ENCODE results near the gene TP53TG5. TPM values are rescaled to one million over a fixed set of nuclear protein-coding genes. Genes with fewer than 3 reads are reported as not detected.

The TP53TG5 gene
- total RNA-seq, 2 donors from 2014 or later, result 2.0 to 2.4 TPM

- H3K27ac Mint-ChIP-seq, result no peak overlapping the region
- H3K9ac ChIP-seq (ENCODE audit: extremely low read depth, low read length, poor library complexity, severe bottlenecking), result no peak overlapping the region
- peaks cover 4% of the 10 kb centered on the region for H3K4me1 Mint-ChIP-seq
- no peaks in the 10 kb centered on the region for H3K4me1 ChIP-seq (ENCODE audit: control insufficient read depth, insufficient read depth, low read length)
- H3K27me3 ChIP-seq (ENCODE audit: control insufficient read depth, insufficient read depth, low read length, poor library complexity, severe bottlenecking), result no peaks in the 10 kb centered on the region
- peaks cover 62% of the 10 kb centered on the region for H3K36me3 ChIP-seq (ENCODE audit: control insufficient read depth, insufficient read depth, low read length)
- H3K36me3 Mint-ChIP-seq (ENCODE audit: low read depth), result peaks cover 46% of the 10 kb centered on the region
- no peak for TF ChIP-seq CTCF (conservative IDR thresholded peaks at IDR 0.05)
- no peaks in the 10 kb centered on the region for H3K27me3 Mint-ChIP-seq (ENCODE audit: insufficient read depth)
- H3K9me3 Mint-ChIP-seq, result no peaks in the 10 kb centered on the region
- no peaks in the 10 kb centered on the region for H3K9me3 ChIP-seq (ENCODE audit: control insufficient read depth, low read length)
- no peak for DNase-seq
- H3K27ac ChIP-seq (ENCODE audit: low read depth, low read length), result no peak overlapping the region
- no peak overlapping the region for H3K4me3 ChIP-seq (ENCODE audit: low read length)
- 91 to 95% methylated on average over 11 to 17 of the region's 17 CpGs for WGBS, 2 experiments (ENCODE audit: insufficient coverage in 1 of 2, insufficient read length in 1 of 2)
- H3K4me3 Mint-ChIP-seq, result no peak overlapping the region
Observed at GRCh38 chr20:45419188-45420091, 41.3 kb upstream of the TP53TG5 start.

GRCh38 chr20:45416917-45417316, 38.8 kb upstream of the TP53TG5 start:
- peaks cover 4% of the 10 kb centered on the region for H3K4me1 Mint-ChIP-seq
- no peaks in the 10 kb centered on the region for H3K9me3 Mint-ChIP-seq
- TF ChIP-seq CTCF (conservative IDR thresholded peaks at IDR 0.05), result no peak
- Histone ChIP-seq H3K4me1 (ENCODE audit: control insufficient read depth, insufficient read depth, low read length) (no peaks in the 10 kb centered on the region), H3K9ac (ENCODE audit: extremely low read depth, low read length, poor library complexity, severe bottlenecking) (no peak overlapping the region), H3K4me3 (ENCODE audit: low read length) (peak overlapping the region; percentile 89), H3K36me3 (ENCODE audit: control insufficient read depth, insufficient read depth, low read length) (peaks cover 40% of the 10 kb centered on the region), H3K27ac (ENCODE audit: low read depth, low read length) (no peak overlapping the region), H3K27me3 (ENCODE audit: control insufficient read depth, insufficient read depth, low read length, poor library complexity, severe bottlenecking) (no peaks in the 10 kb centered on the region), H3K9me3 (ENCODE audit: control insufficient read depth, low read length) (no peaks in the 10 kb centered on the region)
- no peak for DNase-seq
- no peak overlapping the region for H3K27ac Mint-ChIP-seq
- peak overlapping the region; percentile 93 for H3K4me3 Mint-ChIP-seq
- peaks cover 30% of the 10 kb centered on the region for H3K36me3 Mint-ChIP-seq (ENCODE audit: low read depth)
- H3K27me3 Mint-ChIP-seq (ENCODE audit: insufficient read depth), result peaks cover 9% of the 10 kb centered on the region
- 85 to 100% methylated on average over 1 to 2 of the region's 2 CpGs for WGBS, 2 experiments (ENCODE audit: insufficient coverage in 1 of 2, insufficient read length in 1 of 2)

- Mint-ChIP-seq H3K4me3 (peak within 1 kb of the TSS; percentile 93), H3K9me3 (no peaks in the 10 kb centered on the region), H3K36me3 (ENCODE audit: low read depth) (peaks cover 33% of the 10 kb centered on the region), H3K27me3 (ENCODE audit: insufficient read depth) (peaks cover 9% of the 10 kb centered on the region), H3K27ac (peak within 1 kb of the TSS; percentile 92), H3K4me1 (peaks cover 6% of the 10 kb centered on the region)
- Histone ChIP-seq H3K4me1 (ENCODE audit: control insufficient read depth, insufficient read depth, low read length) (no peaks in the 10 kb centered on the region), H3K27ac (ENCODE audit: low read depth, low read length) (no peak within 1 kb of the TSS), H3K36me3 (ENCODE audit: control insufficient read depth, insufficient read depth, low read length) (peaks cover 36% of the 10 kb centered on the region), H3K4me3 (ENCODE audit: low read length) (peak within 1 kb of the TSS; percentile 89), H3K27me3 (ENCODE audit: control insufficient read depth, insufficient read depth, low read length, poor library complexity, severe bottlenecking) (no peaks in the 10 kb centered on the region), H3K9me3 (ENCODE audit: control insufficient read depth, low read length) (no peaks in the 10 kb centered on the region), H3K9ac (ENCODE audit: extremely low read depth, low read length, poor library complexity, severe bottlenecking) (peak within 1 kb of the TSS; percentile 73)
- WGBS, 2 experiments (ENCODE audit: insufficient coverage in 1 of 2, insufficient read length in 1 of 2), result 1 to 2% methylated on average over 25 to 52 of the region's 52 CpGs
- peak; percentile 93 for DNase-seq
- TF ChIP-seq CTCF (conservative IDR thresholded peaks at IDR 0.05), result no peak
Observed at GRCh38 chr20:45415822-45416637, 37.9 kb upstream of the TP53TG5 start, which contains the start of gene PIGT. Gene PIGT (plus strand): TSS chr20:45416141. CDS start chr20:45416157, 16 bp downstream.
